H1 (cell line): ENCODE data around the gene FKBP1A. TPM values are rescaled to one million over a fixed set of nuclear protein-coding genes. Genes with fewer than 3 reads are reported as not detected.

Experiments used
- EP300 ChIP-seq, 2 experiments: IDR thresholded peaks; 1 replicate in 1 of 2; 2 replicates in 1 of 2; pipeline ENCODE4 v1.6.1; 2011 to 2012; ENCODE audit warnings: low read depth in 2 of 2, low read length in 2 of 2, mild to moderate bottlenecking in 2 of 2, borderline replicate concordance in 1 of 2, inconsistent platforms in 1 of 2, moderate library complexity in 1 of 2
- SIN3A ChIP-seq, 2 experiments: IDR thresholded peaks in 1 of 2; conservative IDR thresholded peaks in 1 of 2; 2 replicates each; pipeline ENCODE4 v1.6.1; 2011 to 2012; ENCODE audit warnings: low read length in 2 of 2, improper control_type of control experiment in 1 of 2, low read depth in 1 of 2, mild to moderate bottlenecking in 1 of 2
- polyA plus RNA-seq, 7 experiments: library from polyadenylated mRNA; depleted of rRNA in 3 of 7; stranded (reverse) in 5 of 7; unstranded in 2 of 7; fragments of >200 nt in 5 of 7; fragments of 200-250 nt in 2 of 7; gene quantifications; 1 replicate in 5 of 7; 2 replicates in 1 of 7; 4 replicates in 1 of 7; pipeline versions ENCODE4 v1.2.1 to v1.2.3, GENCODE V29; 2011 to 2013; ENCODE audit warnings: missing spikeins in 2 of 7, mixed read lengths in 2 of 7
- total RNA-seq: library from RNA; stranded (reverse); fragmentation: NEBNext Ultra II Directional; extraction: Animal tissue kit (Norgen Biotek cat#: 25700); gene quantifications from 2 replicates; pipeline ENCODE4 v1.2.1, GENCODE V29; 2021
- TF ChIP-seq, protein P1 (sequence below): IDR thresholded peaks from 2 replicates; pipeline ENCODE4 v1.6.1; 2012; ENCODE audit warnings: inconsistent platforms

The FKBP1A gene
- total and polyA plus RNA-seq, 2 of the 8 experiments (the other 6 are each of a cell fraction or from before 2014, with no cell fraction given): 250 to 685 TPM

DNA sequence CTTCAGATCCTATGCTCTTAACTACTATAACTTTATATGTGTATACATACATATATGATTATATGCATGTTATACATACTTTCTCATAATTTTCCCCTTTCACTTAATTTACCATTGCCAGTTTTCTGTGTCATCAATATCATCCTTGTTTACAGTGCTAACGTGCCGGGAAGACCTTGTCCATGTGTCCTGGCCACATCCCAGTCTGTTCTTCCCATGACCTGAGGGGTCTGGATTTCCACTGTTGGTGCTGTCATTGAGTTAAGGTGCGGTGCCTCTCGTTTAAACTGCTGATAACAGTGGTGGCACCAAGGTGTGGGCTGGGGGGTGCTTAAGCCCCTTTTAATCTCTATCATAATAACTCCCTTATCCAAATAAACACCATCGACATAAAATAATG lies 55.4 kb downstream of the FKBP1A start (continued):
- TF ChIP-seq, protein P1, sequence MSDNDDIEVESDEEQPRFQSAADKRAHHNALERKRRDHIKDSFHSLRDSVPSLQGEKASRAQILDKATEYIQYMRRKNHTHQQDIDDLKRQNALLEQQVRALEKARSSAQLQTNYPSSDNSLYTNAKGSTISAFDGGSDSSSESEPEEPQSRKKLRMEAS: no peak
- TF ChIP-seq SIN3A (conservative IDR thresholded peaks at IDR 0.05 in 1 of 2, IDR thresholded peaks at IDR 0.05 in 1 of 2; ENCODE audit: low read depth in 1 of 2, low read length in 2 of 2) (no peak), EP300 (IDR thresholded peaks at IDR 0.05; ENCODE audit: borderline replicate concordance in 1 of 2, low read depth in 2 of 2, low read length in 2 of 2) (no peak)
